Measurements from ENCODE around the gene CHMP1A. TPM values are rescaled to one million over a fixed set of nuclear protein-coding genes. Genes with fewer than 3 reads are reported as not detected.

CHMP1A gene
- total RNA-seq, 6 donors from 2014 or later = 51.4 to 117 (median 97.8) TPM

GRCh38 chr16:89658221-89658879 lies 842 bp upstream of the CHMP1A start:
- ATAC-seq (ENCODE audit: low FRiP score in 2 of 2) (peak; percentile 20 to 22), DNase-seq (peak in 1 of 2 donors; percentile 83)
- peaks cover 0 to 26% (median 10%) of the 10 kb centered on the region in 4 donors for H3K36me3 ChIP-seq
- peak overlapping the region; percentile 89 to 97 (median 92) for H3K4me3 ChIP-seq
- 17 to 21% methylated on average over 25 to 27 of the region's 27 CpGs for WGBS, 2 donors
- peaks cover 21 to 39% (median 28%) of the 10 kb centered on the region in 4 donors for H3K4me1 ChIP-seq
- no peak for TF ChIP-seq CTCF (IDR thresholded peaks at IDR 0.05)
- no peak for TF ChIP-seq POLR2A (IDR thresholded peaks at IDR 0.05)
- no peak for TF ChIP-seq EP300 (IDR thresholded peaks at IDR 0.05)
- TF ChIP-seq POLR2AphosphoS5 (IDR thresholded peaks at IDR 0.05) = no peak
- H3K9me3 ChIP-seq = no peaks in the 10 kb centered on the region
- H3K27ac ChIP-seq = peak overlapping the region; percentile 81 to 91 (median 90)
- no peaks in the 10 kb centered on the region for H3K27me3 ChIP-seq

- H3K4me1 ChIP-seq = peaks cover 21 to 39% (median 28%) of the 10 kb centered on the region in 4 donors
- H3K36me3 ChIP-seq = peaks cover 0 to 21% (median 8%) of the 10 kb centered on the region in 4 donors
- no peak for TF ChIP-seq POLR2AphosphoS5 (IDR thresholded peaks at IDR 0.05)
- TF ChIP-seq CTCF (IDR thresholded peaks at IDR 0.05) = no peak
- no peak for TF ChIP-seq POLR2A (IDR thresholded peaks at IDR 0.05)
- no peak for TF ChIP-seq EP300 (IDR thresholded peaks at IDR 0.05)
- peak overlapping the region; percentile 81 to 91 (median 90) for H3K27ac ChIP-seq
- WGBS, 2 donors = 37 to 40% methylated on average over 32 of the region's 32 CpGs
- no peak for DNase-seq
- H3K27me3 ChIP-seq = no peaks in the 10 kb centered on the region
- no peaks in the 10 kb centered on the region for H3K9me3 ChIP-seq
- peak overlapping the region; percentile 89 to 97 (median 92) for H3K4me3 ChIP-seq
- no peak for ATAC-seq (ENCODE audit: low FRiP score in 2 of 2)
Measured at GRCh38 chr16:89656435-89657121, 930 bp downstream of the CHMP1A start.

GRCh38 chr16:89655062-89655643 lies 2.4 kb downstream of the CHMP1A start:
- DNase-seq = no peak
- TF ChIP-seq POLR2A (IDR thresholded peaks at IDR 0.05) (no peak), CTCF (IDR thresholded peaks at IDR 0.05) (no peak), POLR2AphosphoS5 (IDR thresholded peaks at IDR 0.05) (no peak), EP300 (IDR thresholded peaks at IDR 0.05) (no peak)
- Histone ChIP-seq H3K36me3 (peaks cover 0 to 31% (median 10%) of the 10 kb centered on the region in 4 donors), H3K27ac (no peak overlapping the region), H3K9me3 (no peaks in the 10 kb centered on the region), H3K27me3 (no peaks in the 10 kb centered on the region), H3K4me1 (peaks cover 21 to 39% (median 28%) of the 10 kb centered on the region in 4 donors), H3K4me3 (no peak overlapping the region)
- WGBS, 2 donors = 87 to 89% methylated on average over 10 of the region's 10 CpGs
- ATAC-seq (ENCODE audit: low FRiP score in 2 of 2) = no peak

GRCh38 chr16:89653656-89654295 lies 3.7 kb downstream of the CHMP1A start:
- no peak for DNase-seq
- 90 to 92% methylated on average over 7 to 10 of the region's 10 CpGs for WGBS, 2 donors
- no peak overlapping the region for H3K4me3 ChIP-seq
- peaks cover 16 to 29% (median 19%) of the 10 kb centered on the region in 4 donors for H3K4me1 ChIP-seq
- H3K9me3 ChIP-seq = no peaks in the 10 kb centered on the region
- TF ChIP-seq EP300 (IDR thresholded peaks at IDR 0.05) (no peak), POLR2AphosphoS5 (IDR thresholded peaks at IDR 0.05) (no peak), CTCF (IDR thresholded peaks at IDR 0.05) (no peak), POLR2A (IDR thresholded peaks at IDR 0.05) (no peak)
- no peak for ATAC-seq (ENCODE audit: low FRiP score in 2 of 2)
- no peak overlapping the region for H3K27ac ChIP-seq
- H3K27me3 ChIP-seq = no peaks in the 10 kb centered on the region
- peaks cover 0 to 45% (median 19%) of the 10 kb centered on the region in 4 donors for H3K36me3 ChIP-seq
